Activated CD4-positive, alpha-beta T cell treated with anti-CD3 and anti-CD28 coated beads, Interleukin-2, amount 10 ng/mL, durations not matched to agents 7 days and 5 days (primary cell): ENCODE data around the gene RNF11. TPM values are rescaled to one million over a fixed set of nuclear protein-coding genes. Genes with fewer than 3 reads are reported as not detected.

ENCODE experiments used
- CTCF ChIA-PET: fragments of 350-600 bp; sonication (Branson Sonifier 250); formaldehyde crosslinking; loops from one replicate; lab custom pipeline; 2021; ENCODE audit warnings: antibody characterized with exemption; lab: Charles Lee
- POLR2A ChIA-PET: fragments of 350-600 bp; sonication (Branson Sonifier 250); formaldehyde crosslinking; loops from one replicate; lab custom pipeline; 2021; ENCODE audit warnings: antibody characterized with exemption; lab: Charles Lee
- DNase-seq: peaks from one replicate; pipeline ENCODE4 v3.0.0-alpha.2; 2020
- H3K27ac Mint-ChIP-seq: one replicate; pipeline ENCODE4 v1.8.0; 2021; ENCODE audit warnings: mild to moderate bottlenecking, moderate library complexity, mixed read lengths
- H3K27me3 Mint-ChIP-seq: one replicate; pipeline ENCODE4 v1.8.0; 2021; ENCODE audit warnings: mixed read lengths
- H3K36me3 Mint-ChIP-seq: one replicate; pipeline ENCODE4 v1.8.0; 2021; ENCODE audit warnings: low read depth, mixed read lengths
- H3K4me1 Mint-ChIP-seq: one replicate; pipeline ENCODE4 v1.8.0; 2021; ENCODE audit warnings: mixed read lengths
- H3K4me3 Mint-ChIP-seq: one replicate; pipeline ENCODE4 v1.8.0; 2021; ENCODE audit warnings: mild to moderate bottlenecking, moderate library complexity, mixed read lengths
- H3K9me3 Mint-ChIP-seq: one replicate; pipeline ENCODE4 v1.8.0; 2021; ENCODE audit warnings: mixed read lengths
- total RNA-seq, 2 experiments: library from RNA; stranded (reverse); gene quantifications; one replicate each; pipeline ENCODE4 v1.2.3, GENCODE V29; 2021

RNF11 gene
- total RNA-seq, 2 experiments from 2014 or later, result 23.4 to 25.9 TPM

DNA sequence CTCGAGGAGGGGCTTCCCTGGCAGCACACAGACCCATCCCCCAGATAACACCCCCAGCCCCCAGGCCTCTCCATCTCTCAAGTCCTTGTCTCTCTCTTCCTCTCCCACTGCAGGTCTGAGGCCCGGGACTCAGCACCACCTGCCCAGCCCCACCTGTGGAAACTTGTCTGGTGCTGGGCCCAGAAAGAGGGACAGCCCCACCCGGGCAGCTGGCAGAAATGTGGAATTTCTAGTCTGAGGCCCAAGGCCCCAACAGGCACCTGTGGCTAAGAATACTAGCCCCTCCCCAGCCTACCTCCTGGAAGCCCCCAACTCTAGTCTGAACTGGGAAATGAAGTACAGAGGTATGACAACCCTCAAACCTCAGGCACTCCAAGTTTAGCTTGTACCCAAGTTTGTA lies 78.9 kb downstream of the RNF11 start:
- Mint-ChIP-seq H3K4me1 (peaks cover 11% of the 10 kb centered on the region), H3K27ac (no peak overlapping the region), H3K4me3 (no peak overlapping the region), H3K36me3 (no peaks in the 10 kb centered on the region), H3K9me3 (no peaks in the 10 kb centered on the region), H3K27me3 (peaks cover 3% of the 10 kb centered on the region)
- ChIA-PET CTCF (interaction anchor here (0.8 kb wide), 1 partner anchor 29 kb away, joined by 3 read pairs; no protein-coding TSS in a partner anchor), POLR2A (no interaction called here)
- no peak for DNase-seq

DNA sequence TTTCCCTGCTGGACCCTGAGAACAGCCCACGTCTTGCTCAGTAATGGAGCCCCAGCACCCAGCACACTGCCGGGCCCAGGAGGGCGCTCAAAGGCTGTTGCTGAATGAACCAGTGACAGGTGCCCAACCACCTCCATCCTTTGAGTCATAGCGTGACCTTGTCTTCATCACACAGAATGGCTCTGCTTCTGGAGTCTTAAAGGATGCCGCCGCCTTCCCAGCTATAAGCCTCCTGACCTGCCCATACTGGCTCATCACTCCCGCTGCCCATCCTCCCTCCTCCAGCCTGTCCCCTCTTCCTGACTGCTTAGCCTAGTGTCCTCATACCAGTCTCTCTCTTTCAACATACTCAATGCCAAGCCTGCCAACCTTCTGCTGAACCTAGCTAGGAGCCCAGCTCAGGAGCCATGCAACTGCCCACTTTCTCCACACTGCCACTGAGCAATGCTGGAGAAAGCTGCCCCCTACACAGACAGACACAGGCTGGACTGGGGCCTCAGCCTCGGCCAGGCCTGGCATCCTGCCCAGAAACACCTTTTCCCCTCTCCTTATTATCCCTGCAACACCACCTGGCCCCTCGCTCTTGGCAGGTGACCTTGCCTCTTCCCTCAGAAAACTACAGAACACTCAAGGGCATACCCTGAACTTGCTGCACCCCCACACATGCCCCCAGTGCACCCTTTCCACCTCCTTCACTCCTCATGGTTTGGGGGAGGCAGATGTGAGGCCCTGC lies 80.2 kb downstream of the RNF11 start:
- ChIA-PET POLR2A (no interaction called here), CTCF (interaction anchor here (0.6 kb wide), 1 partner anchor 228 kb away, joined by 3 read pairs; no protein-coding TSS in a partner anchor)
- Mint-ChIP-seq H3K36me3 (no peaks in the 10 kb centered on the region), H3K9me3 (no peaks in the 10 kb centered on the region), H3K4me1 (peaks cover 11% of the 10 kb centered on the region), H3K27me3 (peaks cover 3% of the 10 kb centered on the region), H3K4me3 (no peak overlapping the region), H3K27ac (no peak overlapping the region)
- no peak for DNase-seq

DNA sequence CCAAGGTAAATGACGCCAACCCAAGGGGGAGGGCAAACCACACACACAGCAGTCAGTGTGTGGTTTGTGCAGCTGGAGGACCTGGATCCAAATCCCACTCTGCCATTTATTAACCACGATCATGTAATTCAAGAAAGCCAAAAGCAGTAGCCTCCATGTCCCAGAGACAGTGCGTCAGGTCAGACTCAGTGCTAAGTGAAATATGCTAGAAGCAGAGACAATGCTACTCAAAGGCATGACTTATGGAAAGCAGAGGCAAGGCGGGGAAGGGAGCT lies 80.7 kb downstream of the RNF11 start:
- Mint-ChIP-seq H3K27ac (no peak overlapping the region), H3K27me3 (peaks cover 3% of the 10 kb centered on the region), H3K9me3 (no peaks in the 10 kb centered on the region), H3K4me3 (no peak overlapping the region), H3K4me1 (peaks cover 11% of the 10 kb centered on the region), H3K36me3 (no peaks in the 10 kb centered on the region)
- POLR2A ChIA-PET, result no interaction called here
- CTCF ChIA-PET, result no interaction called here
- DNase-seq, result no peak

DNA sequence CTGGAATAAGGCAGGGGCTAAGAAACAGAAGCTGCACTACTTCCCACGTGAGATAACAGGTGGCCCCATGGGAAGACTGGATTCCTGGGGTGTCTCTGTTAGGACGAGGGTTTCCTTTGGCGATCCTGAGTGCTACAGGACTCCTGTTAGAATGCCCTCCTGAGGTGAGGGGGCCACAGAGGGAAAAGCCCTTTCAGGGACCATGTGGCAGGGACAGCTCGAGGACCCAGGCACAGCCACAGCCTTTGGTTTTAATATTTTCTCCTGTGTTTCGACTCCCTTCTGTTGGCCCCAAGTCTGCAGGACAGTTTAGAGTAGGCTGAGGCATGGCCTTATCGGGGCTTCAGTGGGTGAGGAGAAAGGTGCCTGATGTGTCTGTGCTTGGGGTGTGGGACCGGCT lies 81.7 kb downstream of the RNF11 start:
- H3K36me3 Mint-ChIP-seq, result no peaks in the 10 kb centered on the region
- peaks cover 6% of the 10 kb centered on the region for H3K27me3 Mint-ChIP-seq
- H3K9me3 Mint-ChIP-seq, result no peaks in the 10 kb centered on the region
- POLR2A ChIA-PET, result no interaction called here
- DNase-seq, result no peak
- H3K27ac Mint-ChIP-seq, result no peak overlapping the region
- CTCF ChIA-PET, result no interaction called here
- H3K4me1 Mint-ChIP-seq, result peaks cover 11% of the 10 kb centered on the region
- H3K4me3 Mint-ChIP-seq, result no peak overlapping the region

DNA sequence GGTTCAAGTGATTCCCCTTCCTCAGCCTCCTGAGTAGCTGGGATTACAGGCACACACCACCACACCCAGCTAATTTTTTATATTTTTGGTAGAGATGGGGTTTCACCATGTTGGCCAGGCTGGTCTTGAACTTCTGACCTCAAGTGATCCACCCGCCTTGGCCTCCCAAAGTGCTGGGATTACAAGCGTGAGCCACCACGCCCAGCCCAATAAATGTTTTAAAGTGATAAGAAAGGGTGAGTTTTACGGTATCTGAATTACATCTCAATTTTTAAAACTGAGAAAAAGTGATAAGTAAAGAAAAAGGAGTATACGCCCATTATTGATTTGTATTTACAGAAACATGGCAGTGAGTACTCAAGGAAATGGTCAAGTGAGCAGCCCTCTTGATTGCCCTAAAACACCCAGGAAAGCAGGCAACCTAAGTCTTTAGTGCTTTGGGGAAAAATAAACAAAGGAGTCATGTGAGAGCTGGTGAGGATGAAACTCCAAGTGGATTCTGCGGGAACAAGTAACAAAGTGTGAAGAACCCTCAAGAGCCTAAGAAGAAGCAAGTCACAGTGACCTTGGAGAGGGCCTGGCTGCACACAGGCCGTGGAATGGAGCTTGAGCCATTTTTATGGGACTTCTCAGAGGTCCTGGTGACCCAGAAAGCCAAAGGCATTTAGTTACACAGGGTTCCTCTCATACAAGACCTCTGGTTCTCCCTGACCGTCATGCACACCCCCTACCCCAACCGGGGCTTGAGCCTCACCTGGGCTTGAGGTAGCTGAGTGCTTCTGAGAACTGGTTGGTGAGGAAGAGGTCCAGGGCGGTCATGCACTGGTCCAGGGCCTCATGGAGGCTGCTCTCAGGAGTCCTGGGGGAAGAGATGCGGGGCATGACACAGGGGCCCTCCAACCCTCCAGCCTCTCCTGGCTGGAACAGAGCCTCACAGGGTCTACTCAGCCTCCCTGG lies 85.2 kb downstream of the RNF11 start:
- CTCF ChIA-PET, result interaction anchor here (0.7 to 1.0 kb wide), 2 partner anchors 13 to 872 kb away, joined by 3 read pairs; no protein-coding TSS in a partner anchor
- Mint-ChIP-seq H3K4me3 (no peak overlapping the region), H3K36me3 (no peaks in the 10 kb centered on the region), H3K27me3 (peaks cover 15% of the 10 kb centered on the region), H3K27ac (no peak overlapping the region), H3K4me1 (no peaks in the 10 kb centered on the region), H3K9me3 (no peaks in the 10 kb centered on the region)
- DNase-seq, result no peak
- POLR2A ChIA-PET, result interaction anchor here (0.5 kb wide), 1 partner anchor 85 kb away, joined by 3 read pairs; the partner anchor contains the start of gene RNF11

DNA sequence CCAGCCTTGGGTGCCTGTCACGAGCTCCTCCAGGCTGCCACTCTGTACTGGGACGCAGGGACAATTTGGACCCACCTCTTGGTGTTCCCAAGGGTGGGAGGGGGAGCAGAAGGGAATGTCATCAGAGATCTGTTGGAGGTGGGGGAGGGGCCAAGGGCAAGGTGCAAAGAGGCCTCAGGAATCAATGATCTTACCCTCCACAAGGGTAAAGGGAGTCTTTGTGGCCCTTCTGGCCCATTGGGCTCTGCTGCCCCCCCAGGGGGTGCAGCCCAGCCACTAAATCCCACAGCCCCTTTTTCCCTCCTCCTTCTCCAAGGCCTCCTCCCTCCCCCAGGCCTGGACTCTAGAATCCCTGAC lies 85.8 kb downstream of the RNF11 start:
- Mint-ChIP-seq H3K27ac (no peak overlapping the region), H3K36me3 (no peaks in the 10 kb centered on the region), H3K4me3 (no peak overlapping the region), H3K9me3 (no peaks in the 10 kb centered on the region), H3K27me3 (peaks cover 17% of the 10 kb centered on the region), H3K4me1 (no peaks in the 10 kb centered on the region)
- POLR2A ChIA-PET, result interaction anchor here (0.5 kb wide), 1 partner anchor 86 kb away, joined by 3 read pairs; the partner anchor contains the start of gene RNF11
- CTCF ChIA-PET, result no interaction called here
- DNase-seq, result no peak

DNA sequence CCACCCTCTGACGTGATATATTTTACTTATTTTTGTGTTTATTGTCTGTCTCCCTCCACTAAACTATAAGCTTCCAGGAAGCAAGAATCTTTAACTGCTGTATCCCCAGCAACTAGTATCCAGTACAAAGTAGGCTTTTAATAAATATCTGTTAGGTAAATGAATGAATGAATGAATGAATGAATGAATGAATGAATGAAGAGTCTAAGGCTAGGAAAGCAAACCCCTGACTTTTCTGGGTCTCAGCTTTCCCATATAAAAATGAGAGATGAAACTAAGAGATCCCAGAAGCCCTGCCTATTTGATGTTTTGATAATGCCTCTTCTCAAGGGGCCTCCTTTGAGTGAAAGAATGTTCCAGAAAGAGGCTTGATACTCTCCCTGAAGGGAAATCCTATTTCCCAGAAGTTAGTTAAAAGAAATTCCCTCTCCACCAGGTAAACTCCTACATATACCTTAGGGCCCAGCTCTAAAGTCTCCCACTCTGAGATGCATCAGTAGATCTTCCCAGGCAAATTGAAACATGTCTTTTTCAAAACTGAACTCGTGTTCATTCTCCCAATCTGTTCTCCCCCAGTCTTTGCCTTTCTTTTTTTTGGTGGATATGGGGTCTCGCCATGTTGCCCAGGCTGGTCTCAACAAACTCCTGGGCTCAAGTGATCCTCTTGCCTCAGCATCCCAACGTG lies 86.5 kb downstream of the RNF11 start:
- CTCF ChIA-PET, result no interaction called here
- POLR2A ChIA-PET, result no interaction called here

More for the DNA sequence above, 86.5 kb downstream of the RNF11 start:
- H3K4me1 Mint-ChIP-seq, result no peaks in the 10 kb centered on the region
- no peaks in the 10 kb centered on the region for H3K9me3 Mint-ChIP-seq
- DNase-seq, result no peak
- H3K27me3 Mint-ChIP-seq, result peaks cover 20% of the 10 kb centered on the region
- H3K27ac Mint-ChIP-seq, result no peak overlapping the region
- no peak overlapping the region for H3K4me3 Mint-ChIP-seq
- no peaks in the 10 kb centered on the region for H3K36me3 Mint-ChIP-seq

Other genes with a start within 250 kb of the RNF11 start
- not detected for gene C1orf185, start 134.0 kb upstream of the RNF11 start, total RNA-seq
- not detected for gene TTC39A, start 94.3 kb downstream of the RNF11 start, total RNA-seq